HEK293T (cell line): Measurements from ENCODE around the gene PIK3CD.

Experiments
- BHLHE40 ChIP-seq: fragments of 450-650 bp; IDR thresholded peaks from 2 replicates; pipeline ENCODE4 v1.6.1; 2016; ENCODE audit warnings: mild to moderate bottlenecking, moderate library complexity, borderline replicate concordance
- FOXA1 ChIP-seq: fragments of 450-650 bp; IDR thresholded peaks from 2 replicates; pipeline ENCODE4 v1.6.1; 2016; ENCODE audit warnings: mild to moderate bottlenecking
- FOXK2 ChIP-seq: fragments of 450-650 bp; IDR thresholded peaks from 2 replicates; pipeline ENCODE4 v1.6.1; 2016; ENCODE audit warnings: mild to moderate bottlenecking
- FOXM1 ChIP-seq: fragments of 450-650 bp; IDR thresholded peaks from 2 replicates; pipeline ENCODE4 v1.6.1; 2017; ENCODE audit warnings: mild to moderate bottlenecking, borderline replicate concordance
- HDGF ChIP-seq: fragments of 450-650 bp; IDR thresholded peaks from 2 replicates; pipeline ENCODE4 v1.6.1; 2017; ENCODE audit warnings: antibody characterized with exemption, borderline replicate concordance
- SP1 ChIP-seq: fragments of 450-650 bp; IDR thresholded peaks from 2 replicates; pipeline ENCODE4 v1.6.1; 2017
- SUZ12 ChIP-seq: fragments of 450-650 bp; IDR thresholded peaks from 2 replicates; pipeline ENCODE4 v1.6.1; 2016; ENCODE audit warnings: mild to moderate bottlenecking
- TARDBP ChIP-seq: fragments of 450-650 bp; IDR thresholded peaks from 2 replicates; pipeline ENCODE4 v1.6.1; 2016

- no peak for TF ChIP-seq TARDBP
- TF ChIP-seq HDGF = no peak
- TF ChIP-seq FOXM1 = no peak
- no peak for TF ChIP-seq BHLHE40
- TF ChIP-seq SP1 = no peak
- TF ChIP-seq FOXA1 = no peak
- TF ChIP-seq FOXK2 = no peak
- TF ChIP-seq SUZ12 = no peak
Measured at GRCh38 chr1:9728451-9729295, 77.1 kb downstream of the PIK3CD start.
